ENCODE measurements around the gene FSIP1.

- TF ChIP-seq, protein P1, sequence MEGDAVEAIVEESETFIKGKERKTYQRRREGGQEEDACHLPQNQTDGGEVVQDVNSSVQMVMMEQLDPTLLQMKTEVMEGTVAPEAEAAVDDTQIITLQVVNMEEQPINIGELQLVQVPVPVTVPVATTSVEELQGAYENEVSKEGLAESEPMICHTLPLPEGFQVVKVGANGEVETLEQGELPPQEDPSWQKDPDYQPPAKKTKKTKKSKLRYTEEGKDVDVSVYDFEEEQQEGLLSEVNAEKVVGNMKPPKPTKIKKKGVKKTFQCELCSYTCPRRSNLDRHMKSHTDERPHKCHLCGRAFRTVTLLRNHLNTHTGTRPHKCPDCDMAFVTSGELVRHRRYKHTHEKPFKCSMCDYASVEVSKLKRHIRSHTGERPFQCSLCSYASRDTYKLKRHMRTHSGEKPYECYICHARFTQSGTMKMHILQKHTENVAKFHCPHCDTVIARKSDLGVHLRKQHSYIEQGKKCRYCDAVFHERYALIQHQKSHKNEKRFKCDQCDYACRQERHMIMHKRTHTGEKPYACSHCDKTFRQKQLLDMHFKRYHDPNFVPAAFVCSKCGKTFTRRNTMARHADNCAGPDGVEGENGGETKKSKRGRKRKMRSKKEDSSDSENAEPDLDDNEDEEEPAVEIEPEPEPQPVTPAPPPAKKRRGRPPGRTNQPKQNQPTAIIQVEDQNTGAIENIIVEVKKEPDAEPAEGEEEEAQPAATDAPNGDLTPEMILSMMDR (conservative IDR thresholded peaks at IDR 0.05 in 1 of 2, IDR thresholded peaks at IDR 0.05 in 1 of 2; ENCODE audit: extremely low read depth in 1 of 2, insufficient read depth in 1 of 2, low read depth in 1 of 2, low read length in 2 of 2) = no peak
- TF ChIP-seq EZH2 (IDR thresholded peaks at IDR 0.05; ENCODE audit: borderline replicate concordance, low read length) = no peak
These were observed 196.8 kb downstream of the FSIP1 start for GRCh38 chr15:39585871-39586301.

All from mammary epithelial cell (primary cell).